Measurements from ENCODE around the gene KCNQ1OT1.

GRCh38 chr11:2711161-2711560 lies 11.4 kb upstream of the KCNQ1OT1 start:
- TF ChIP-seq CEBPB (IDR thresholded peaks at IDR 0.05; ENCODE audit: low read depth, low read length) (no peak), MXI1 (IDR thresholded peaks at IDR 0.05; ENCODE audit: borderline replicate concordance, low read depth, low read length) (no peak), CTCF (conservative IDR thresholded peaks at IDR 0.05; ENCODE audit: low read depth, low read length) (no peak), MAFK (IDR thresholded peaks at IDR 0.05; ENCODE audit: low read depth, low read length) (no peak), USF2 (IDR thresholded peaks at IDR 0.05; ENCODE audit: low read depth, low read length) (no peak), POLR2A (IDR thresholded peaks at IDR 0.05; ENCODE audit: low read depth, low read length) (no peak), RFX5 (IDR thresholded peaks at IDR 0.05; ENCODE audit: low read depth, low read length) (no peak), CHD1 (IDR thresholded peaks at IDR 0.05; ENCODE audit: low read depth, low read length) (no peak)
